GM18861 (cell line): Measurements from ENCODE around the gene PDZD2.
A peak's percentile ranks its signal among the peaks of the same experiment; 100 is the strongest.
"Not testable (repeated sequence)": the region's sequence is repeated elsewhere in the genome, so short reads cannot be mapped to it uniquely, and the experiment has no call there.

ENCODE experiments used
- ATAC-seq: cut with Tn5 transposase; IDR thresholded peaks from one replicate; pipeline ENCODE4 v1.9.1; 2021; ENCODE audit not compliant: unreplicated experiment

PDZD2 gene

DNA sequence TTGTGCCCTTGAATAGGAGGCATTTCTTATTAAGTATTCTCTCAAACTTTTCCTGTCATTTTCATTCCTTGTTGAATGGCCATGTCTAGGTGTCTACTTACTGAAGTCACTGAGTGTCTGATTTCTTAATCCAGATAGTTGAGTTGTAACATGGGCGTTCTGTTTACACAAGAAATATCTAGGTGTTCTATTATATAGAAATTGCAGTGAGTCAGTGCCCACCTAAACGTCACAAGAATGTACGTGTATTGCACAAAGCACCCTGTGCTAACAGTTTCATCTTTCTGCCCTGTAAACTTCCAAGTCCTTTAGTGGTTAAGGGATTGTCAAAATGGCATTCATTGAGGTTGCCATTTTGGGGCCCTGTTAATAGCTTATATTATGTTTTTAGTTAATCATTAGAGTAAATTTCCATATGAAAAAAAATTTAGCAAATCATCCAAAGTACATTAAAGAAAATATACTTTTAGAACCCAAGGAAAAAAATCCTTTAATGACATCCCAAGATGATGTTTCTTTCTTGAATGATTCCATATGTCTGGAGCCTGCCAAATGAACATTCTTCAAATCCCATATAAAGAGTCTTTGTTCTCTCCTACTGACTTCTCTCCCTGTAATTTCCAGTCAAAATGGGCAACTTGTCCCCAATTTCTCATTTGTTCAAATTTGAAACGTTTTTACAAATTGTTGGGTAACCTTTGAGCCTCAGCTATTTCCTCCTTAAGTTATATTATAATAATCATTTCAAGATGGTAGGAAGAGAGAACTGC lies 421.0 kb downstream of the PDZD2 start:
- ATAC-seq: no peak

DNA sequence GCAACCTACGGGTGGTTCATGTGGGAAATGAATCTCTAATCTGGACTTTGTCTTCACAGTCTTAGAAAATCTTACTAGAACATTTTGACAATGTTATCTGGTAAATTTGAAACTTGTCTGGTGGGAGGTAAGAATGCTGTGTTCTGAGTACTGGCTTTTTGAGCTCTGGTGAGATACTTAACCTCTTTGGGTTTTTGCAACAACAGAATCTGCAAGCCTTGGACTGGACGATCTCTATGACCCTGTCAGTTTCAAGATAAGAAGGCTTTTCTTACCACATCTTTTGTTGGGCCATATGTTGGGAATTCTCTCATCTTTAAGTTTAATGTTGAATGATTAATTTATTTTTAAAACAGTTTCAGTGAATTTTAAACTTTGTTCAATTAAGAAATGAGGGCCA lies 422.3 kb downstream of the PDZD2 start:
- no peak for ATAC-seq

DNA sequence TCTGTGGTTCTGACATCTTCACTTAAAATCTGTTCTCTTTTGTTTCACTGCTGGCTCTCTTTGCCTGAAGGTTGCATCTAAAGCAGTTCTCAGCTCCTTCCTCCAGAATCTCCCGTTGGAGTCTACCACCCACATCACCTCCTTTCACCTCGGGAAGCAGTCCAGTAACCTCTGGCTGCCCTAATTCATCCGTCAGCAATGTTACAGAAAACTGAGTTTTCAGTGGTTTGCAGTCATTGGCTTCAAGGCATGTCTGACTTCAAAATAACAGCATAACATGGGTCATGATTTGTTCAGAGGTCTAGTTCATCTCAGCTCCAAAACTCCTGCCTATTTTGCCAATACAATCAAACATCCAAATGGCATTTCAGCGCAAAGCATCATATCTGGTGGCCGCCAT lies 427.5 kb downstream of the PDZD2 start:
- no peak for ATAC-seq

DNA sequence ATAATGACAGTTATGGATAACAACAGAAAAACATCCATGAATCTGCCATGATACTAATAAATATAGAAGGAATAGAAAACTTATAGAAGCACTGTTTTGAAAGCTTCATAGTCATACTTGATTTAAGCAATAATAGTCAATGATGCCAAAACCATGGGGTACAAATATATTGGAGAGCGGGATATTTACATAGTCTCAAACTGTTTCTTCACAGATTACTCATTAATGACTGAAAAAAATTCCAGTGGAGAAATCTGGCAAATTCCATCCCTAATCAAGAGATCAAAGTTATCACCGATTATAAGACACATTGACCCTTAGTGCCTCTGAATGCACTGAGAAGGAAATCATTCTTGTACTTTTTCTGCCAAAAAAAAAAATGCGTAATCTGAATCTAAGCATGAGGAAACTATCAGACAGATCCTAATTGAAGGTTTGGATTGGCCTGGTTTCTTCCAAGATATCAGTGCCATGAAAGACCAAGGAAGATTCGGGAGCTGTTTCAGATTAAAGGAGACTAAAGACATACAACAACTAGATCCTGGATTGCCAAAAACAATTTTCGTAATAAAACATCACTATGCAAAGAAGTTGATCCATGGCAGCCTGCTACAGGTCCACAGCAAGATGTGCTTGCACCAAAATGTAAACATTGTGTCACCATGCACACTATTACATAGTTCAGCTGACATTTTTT lies 429.0 kb downstream of the PDZD2 start:
- ATAC-seq: no peak

DNA sequence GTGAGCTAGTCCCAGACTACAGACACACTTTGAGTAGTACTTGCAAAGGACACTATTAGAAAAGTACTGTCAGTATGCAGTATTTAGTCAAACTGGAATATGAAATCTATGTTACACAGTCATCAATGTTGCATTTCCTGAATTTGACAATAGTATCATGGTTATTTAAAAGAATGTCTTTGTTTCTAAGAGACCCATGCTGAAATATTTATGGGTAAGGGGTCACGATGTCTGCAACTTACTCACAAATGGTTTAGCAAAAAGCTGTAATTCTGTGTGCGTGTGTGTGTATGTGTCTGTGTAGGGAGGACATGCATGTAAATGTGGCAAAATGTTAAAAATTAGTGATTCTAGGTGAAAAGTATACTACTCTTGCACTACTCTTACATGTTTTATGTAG lies 429.6 kb downstream of the PDZD2 start:
- ATAC-seq: no peak

DNA sequence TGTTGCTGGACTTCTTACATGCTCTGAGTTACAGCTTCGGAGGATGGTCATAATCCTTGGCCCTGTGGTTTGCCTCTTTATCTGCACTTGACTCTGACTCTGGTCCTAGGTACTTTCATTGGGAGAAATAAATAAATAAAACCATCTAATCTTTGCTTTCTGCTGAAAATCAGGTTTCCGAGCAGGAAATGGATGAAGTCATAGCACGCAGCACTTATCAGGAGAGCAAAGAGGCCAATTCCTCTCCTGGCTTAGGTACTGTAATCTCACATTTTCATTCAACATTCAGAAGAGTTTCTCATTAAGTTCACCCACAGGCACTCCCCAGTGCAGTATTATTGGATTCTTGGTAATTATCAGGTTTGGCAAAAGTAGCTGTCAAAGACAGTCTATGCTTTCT lies 430.5 kb downstream of the PDZD2 start:
- ATAC-seq: no peak

DNA sequence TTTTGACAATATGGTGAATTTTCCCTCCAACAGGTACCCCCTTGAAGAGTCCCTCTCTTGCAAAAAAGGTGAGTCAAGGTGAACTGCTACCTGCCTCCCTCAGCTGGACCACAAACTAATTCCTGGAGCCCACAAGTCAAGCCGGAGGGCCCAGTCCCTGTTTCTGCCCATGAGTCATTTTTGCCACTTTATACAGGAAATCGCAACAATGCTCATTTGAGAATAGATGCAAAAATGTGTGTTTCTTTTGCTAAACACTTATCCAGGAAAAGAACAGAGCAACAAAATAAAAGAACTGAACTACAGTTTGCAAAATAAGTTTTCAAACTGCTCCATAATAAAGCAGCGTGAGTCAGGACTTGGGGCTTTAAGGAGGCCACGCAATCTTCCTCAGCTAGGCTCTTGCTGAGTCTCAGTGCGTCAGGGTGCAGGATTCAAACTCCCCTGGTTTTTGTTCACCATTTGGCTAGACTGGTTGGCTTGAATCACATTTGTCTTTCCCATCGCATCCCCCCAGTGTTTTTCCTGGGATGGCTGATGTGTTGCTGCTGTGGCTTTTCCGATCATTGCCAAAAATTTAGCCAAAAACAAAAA lies 432.5 kb downstream of the PDZD2 start:
- no peak for ATAC-seq

DNA sequence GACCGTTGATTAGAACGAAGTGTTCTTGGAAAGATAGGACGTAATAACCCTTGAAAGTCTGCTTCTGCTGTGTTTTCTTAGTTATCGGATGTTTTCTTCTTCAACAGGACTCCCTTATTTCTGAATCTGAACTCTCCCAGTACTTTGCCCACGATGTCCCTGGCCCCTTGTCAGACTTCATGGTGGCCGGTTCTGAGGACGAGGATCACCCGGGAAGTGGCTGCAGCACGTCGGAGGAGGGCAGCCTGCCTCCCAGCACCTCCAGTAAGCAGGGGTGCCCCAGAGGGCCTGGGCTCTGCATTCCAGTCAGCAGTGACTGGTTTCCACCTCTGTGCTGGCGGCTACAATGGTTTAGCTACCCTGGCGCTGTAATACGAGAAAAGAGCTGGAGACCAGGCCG lies 433.1 kb downstream of the PDZD2 start:
- no peak for ATAC-seq

DNA sequence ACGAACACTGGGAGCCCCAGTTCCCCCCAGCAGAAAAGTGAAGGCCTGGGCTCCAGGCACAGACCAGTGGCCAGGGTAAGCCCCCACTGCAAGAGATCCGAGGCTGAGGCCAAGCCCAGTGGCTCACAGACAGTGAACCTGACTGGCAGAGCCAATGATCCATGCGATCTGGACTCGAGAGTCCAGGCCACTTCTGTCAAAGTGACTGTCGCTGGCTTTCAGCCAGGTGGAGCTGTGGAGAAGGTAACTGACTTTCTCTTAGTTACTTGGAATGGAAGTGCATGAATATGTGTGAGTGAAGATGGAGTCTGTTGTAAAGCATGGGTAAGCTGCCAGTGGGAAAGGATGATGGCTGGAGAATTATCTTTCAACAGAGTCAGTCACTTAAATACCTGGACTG lies 435.5 kb downstream of the PDZD2 start:
- ATAC-seq: no peak

DNA sequence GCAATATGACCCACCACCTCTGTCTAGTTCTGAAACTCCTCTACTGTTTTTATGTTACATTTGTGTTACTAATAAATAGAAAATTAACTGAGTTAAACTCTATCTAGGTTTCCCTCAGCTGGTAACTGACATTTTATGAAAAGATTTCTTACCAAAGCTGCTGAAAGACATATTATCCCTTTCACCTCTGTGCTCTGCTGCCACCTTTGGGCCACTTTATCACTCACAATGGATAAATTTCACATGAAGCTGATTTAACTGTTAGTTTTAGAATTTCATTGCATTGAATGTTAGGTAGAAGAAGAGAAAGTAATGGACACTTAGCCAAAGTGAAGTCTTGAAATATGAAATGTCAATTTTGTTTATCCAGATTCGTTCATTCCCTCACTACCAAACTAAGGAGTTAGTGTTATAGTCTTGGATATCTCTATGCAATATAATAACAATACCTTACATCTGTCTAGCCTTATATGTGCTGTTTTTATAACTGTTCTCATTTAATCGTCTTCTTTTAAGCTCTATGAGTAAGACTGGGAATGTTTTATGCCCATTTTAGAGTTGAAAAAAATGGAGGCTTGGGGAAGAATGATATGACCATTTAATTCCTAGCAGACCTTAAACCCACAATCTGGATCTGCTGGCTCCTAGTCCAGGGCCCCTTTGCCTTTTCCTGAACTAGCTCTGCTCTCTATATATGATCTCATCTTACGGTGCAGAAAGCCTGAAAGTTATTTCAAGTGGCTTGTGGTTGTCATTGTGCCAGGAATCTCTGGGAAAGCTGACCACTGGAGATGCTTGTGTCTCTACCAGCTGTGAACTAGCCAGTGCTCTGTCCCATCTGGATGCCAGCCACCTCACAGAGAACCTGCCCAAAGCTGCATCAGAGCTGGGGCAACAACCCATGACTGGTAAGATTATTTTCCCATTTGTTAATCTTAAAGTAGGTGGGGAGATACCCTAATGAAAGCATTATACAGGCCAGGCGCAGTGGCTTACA lies 438.1 kb downstream of the PDZD2 start:
- peak; percentile 69 for ATAC-seq

DNA sequence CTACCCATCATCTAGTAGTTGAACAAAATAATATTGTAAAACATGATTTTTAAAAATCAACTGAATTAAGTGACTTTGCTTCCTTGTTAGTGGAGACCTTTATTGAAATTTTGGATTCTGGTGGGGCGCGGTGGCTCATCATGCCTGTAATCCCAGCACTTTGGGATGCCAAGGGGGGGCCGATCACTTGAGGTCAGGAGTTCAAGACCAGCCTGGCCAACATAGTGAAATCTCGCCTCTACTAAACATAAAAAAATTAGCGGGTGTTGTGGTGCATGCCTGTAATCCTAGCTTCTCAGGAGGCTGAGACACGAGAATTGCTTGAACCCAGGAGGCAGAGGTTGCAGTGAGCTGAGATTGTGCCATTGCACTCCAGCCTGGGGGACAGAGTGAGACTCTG lies 439.9 kb downstream of the PDZD2 start:
- ATAC-seq: not testable (repeated sequence)

DNA sequence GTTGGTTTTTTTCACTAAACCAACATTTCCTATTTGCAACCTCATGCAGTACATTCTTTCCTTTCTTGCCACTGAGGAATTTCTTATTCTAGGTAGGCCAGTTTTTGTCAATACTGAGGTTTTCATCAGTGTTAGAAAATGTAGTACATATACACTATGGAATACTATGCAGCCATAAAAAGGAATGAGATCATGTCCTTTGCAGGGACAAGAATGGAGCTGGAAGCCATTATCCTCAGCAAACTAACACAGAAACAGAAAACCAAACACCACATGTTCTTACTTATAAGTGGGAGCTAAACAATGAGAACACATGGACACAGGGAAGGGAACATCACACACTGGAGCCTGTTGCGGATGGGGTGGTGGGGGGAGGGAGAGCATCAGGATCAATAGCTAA lies 441.6 kb downstream of the PDZD2 start:
- not testable (repeated sequence) for ATAC-seq

DNA sequence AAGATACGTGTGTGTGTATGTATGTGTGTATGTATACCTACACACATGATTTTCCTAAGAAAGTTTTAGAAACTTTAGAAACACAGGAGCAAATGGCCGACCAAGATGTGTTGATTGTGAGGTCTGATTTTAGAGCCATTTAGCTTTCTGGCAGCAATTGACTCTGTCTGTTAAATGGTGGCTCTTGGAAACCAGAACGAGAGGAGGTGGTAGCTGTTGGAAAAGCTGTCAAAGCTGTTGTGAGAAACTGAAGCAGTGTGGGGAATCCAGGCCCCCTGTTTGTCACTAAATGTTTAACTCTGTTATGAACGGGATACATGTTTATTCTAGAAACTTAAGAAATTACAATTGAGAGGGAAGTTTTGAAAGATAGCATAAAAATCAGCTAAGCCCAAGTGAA lies 443.8 kb downstream of the PDZD2 start:
- no peak for ATAC-seq

DNA sequence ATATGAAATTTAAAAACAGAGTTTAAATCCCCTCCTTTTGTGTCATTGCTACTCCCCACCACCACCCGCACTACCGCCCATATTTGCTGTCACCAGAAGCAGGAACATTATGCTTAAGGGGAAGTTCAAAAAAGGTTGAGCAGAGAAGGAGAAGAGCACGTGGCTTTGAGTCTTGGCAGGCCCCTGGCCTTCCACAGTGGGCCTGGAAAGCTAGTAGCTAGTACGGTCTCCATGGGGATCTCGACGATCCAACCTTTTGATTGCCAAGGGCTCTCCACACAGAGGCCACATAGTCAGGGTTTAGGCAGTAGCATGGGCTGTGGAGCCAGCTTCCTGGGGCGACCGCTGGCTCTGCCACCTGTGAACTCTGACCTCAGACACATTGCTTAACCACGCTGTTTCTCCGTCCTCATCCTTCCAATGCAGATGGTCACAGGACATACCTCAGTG lies 445.1 kb downstream of the PDZD2 start:
- no peak for ATAC-seq

DNA sequence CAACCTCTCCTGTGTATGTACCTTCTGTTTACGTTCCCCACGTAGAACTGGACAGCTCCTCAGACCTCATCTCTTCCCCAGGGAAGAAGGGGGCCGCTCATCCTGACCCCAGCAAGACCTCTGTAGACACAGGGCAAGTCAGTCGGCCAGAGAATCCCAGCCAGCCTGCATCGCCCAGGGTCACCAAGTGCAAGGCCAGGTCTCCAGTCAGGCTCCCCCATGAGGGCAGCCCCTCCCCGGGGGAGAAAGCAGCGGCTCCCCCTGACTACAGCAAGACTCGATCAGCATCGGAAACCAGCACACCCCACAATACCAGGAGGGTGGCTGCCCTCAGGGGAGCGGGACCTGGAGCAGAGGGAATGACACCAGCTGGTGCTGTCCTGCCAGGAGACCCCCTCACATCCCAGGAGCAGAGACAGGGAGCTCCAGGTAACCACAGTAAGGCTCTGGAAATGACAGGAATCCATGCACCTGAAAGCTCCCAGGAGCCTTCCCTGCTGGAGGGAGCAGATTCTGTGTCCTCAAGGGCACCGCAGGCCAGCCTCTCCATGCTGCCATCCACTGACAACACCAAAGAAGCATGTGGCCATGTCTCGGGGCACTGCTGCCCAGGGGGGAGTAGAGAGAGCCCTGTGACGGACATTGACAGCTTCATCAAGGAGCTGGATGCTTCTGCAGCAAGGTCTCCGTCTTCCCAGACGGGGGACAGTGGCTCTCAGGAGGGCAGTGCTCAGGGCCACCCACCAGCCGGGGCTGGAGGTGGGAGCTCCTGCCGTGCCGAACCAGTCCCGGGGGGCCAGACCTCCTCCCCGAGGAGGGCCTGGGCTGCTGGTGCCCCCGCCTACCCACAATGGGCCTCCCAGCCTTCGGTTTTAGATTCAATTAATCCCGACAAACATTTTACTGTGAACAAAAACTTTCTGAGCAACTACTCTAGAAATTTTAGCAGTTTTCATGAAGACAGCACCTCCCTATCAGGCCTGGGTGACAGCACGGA lies 448.5 kb downstream of the PDZD2 start:
- ATAC-seq: no peak

DNA sequence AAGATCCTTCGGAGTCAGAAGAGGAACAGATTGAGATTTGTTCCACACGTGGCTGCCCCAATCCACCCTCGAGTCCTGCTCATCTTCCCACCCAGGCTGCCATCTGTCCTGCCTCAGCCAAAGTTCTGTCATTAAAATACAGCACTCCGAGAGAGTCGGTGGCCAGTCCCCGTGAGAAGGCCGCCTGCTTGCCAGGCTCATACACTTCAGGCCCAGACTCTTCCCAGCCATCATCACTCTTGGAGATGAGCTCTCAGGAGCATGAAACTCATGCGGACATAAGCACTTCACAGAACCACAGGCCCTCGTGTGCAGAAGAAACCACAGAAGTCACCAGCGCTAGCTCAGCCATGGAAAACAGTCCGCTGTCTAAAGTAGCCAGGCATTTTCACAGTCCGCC lies 449.3 kb downstream of the PDZD2 start:
- ATAC-seq: no peak

DNA sequence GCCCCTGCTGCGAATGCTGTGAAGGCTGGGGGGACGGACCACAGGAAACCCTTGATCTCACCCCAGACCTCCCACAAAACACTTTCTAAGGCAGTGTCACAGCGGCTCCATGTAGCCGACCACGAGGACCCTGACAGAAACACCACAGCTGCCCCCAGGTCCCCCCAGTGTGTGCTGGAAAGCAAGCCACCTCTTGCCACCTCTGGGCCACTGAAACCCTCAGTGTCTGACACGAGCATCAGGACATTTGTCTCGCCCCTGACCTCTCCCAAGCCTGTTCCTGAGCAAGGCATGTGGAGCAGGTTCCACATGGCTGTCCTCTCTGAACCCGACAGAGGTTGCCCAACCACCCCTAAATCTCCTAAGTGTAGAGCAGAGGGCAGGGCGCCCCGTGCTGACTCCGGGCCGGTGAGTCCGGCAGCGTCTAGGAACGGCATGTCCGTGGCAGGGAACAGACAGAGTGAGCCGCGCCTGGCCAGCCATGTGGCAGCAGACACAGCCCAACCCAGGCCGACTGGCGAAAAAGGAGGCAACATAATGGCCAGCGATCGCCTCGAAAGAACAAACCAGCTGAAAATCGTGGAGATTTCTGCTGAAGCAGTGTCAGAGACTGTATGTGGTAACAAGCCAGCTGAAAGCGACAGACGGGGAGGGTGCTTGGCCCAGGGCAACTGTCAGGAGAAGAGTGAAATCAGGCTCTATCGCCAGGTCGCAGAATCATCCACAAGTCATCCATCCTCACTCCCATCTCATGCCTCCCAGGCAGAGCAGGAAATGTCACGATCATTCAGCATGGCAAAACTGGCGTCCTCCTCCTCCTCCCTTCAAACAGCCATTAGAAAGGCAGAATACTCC lies 450.4 kb downstream of the PDZD2 start:
- no peak for ATAC-seq

DNA sequence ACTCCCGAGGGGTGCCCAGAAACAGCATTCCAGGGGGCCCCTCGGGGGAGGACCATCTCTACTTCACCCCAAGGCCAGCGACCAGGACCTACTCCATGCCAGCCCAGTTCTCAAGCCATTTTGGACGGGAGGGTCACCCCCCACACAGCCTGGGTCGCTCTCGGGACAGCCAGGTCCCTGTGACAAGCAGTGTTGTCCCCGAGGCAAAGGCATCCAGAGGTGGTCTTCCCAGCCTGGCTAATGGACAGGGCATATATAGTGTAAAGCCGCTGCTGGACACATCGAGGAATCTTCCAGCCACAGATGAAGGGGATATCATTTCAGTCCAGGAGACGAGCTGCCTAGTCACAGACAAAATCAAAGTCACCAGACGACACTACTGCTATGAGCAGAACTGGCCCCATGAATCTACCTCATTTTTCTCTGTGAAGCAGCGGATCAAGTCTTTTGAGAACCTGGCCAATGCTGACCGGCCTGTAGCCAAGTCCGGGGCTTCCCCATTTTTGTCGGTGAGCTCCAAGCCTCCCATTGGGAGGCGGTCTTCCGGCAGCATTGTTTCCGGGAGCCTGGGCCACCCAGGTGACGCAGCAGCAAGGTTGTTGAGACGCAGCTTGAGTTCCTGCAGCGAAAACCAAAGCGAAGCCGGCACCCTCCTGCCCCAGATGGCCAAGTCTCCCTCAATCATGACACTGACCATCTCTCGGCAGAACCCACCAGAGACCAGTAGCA lies 451.3 kb downstream of the PDZD2 start:
- ATAC-seq: no peak
